HepG2 (cell line): Measurements from ENCODE around the gene BAIAP2L1. TPM values are rescaled to one million over a fixed set of nuclear protein-coding genes. Genes with fewer than 3 reads are reported as not detected.

ENCODE experiments used
- AKNA ChIP-seq: sonication (generic); formaldehyde crosslinking; IDR thresholded peaks from 2 replicates; pipeline ENCODE4 v1.4.0; 2020; ENCODE audit warnings: missing genetic modification reagents, borderline replicate concordance
- ASH2L ChIP-seq: fragments of 300-600, 200-600 bp; sonication (generic); IDR thresholded peaks from 2 replicates; pipeline ENCODE4 v1.7.0; 2017; ENCODE audit warnings: low read depth, mild to moderate bottlenecking, moderate library complexity, mixed read lengths, low read length; ENCODE audit not compliant: insufficient read length
- HMGXB4 ChIP-seq, 2 experiments: sonication (generic) in 1 of 2; formaldehyde crosslinking in 1 of 2; IDR thresholded peaks; 2 replicates each; pipeline versions ENCODE4 v1.4.0 to v1.6.1; 2018 to 2020; ENCODE audit warnings: missing genetic modification reagents in 2 of 2, borderline replicate concordance in 1 of 2, low read depth in 1 of 2, mild to moderate bottlenecking in 1 of 2, missing biosample characterization in 1 of 2
- KLF12 ChIP-seq: sonication (generic); formaldehyde crosslinking; IDR thresholded peaks from 2 replicates; pipeline ENCODE4 v1.4.0; 2020; ENCODE audit warnings: missing genetic modification reagents, borderline replicate concordance
- KLF15 ChIP-seq: sonication (generic); formaldehyde crosslinking; IDR thresholded peaks from 2 replicates; pipeline ENCODE4 v1.8.1; 2023; ENCODE audit warnings: borderline replicate concordance, mild to moderate bottlenecking, inconsistent platforms, missing genetic modification reagents, mixed read lengths
- KLF6 ChIP-seq: IDR thresholded peaks from 2 replicates; pipeline ENCODE4 v1.8.0; 2016; ENCODE audit warnings: missing biosample characterization, missing genetic modification reagents
- MLXIP ChIP-seq: sonication (generic); formaldehyde crosslinking; IDR thresholded peaks from 2 replicates; pipeline ENCODE4 v1.9.0; 2021; ENCODE audit warnings: missing genetic modification reagents, borderline replicate concordance
- MYC ChIP-seq: sonication (generic); formaldehyde crosslinking; IDR thresholded peaks from 2 replicates; pipeline ENCODE4 v1.9.0; 2021; ENCODE audit warnings: missing genetic modification reagents, borderline replicate concordance
- NFE2L1 ChIP-seq: sonication (generic); formaldehyde crosslinking; IDR thresholded peaks from 2 replicates; pipeline ENCODE4 v1.4.0; 2020; ENCODE audit warnings: missing genetic modification reagents, mild to moderate bottlenecking, borderline replicate concordance
- PAX8 ChIP-seq: sonication (generic); formaldehyde crosslinking; IDR thresholded peaks from 2 replicates; pipeline ENCODE4 v1.8.0; 2022; ENCODE audit warnings: mild to moderate bottlenecking, missing genetic modification reagents, borderline replicate concordance
- SIX4 ChIP-seq: sonication (generic); formaldehyde crosslinking; IDR thresholded peaks from 2 replicates; pipeline ENCODE4 v1.4.0; 2020; ENCODE audit warnings: missing genetic modification reagents
- TRIM24 ChIP-seq: sonication (generic); formaldehyde crosslinking; IDR thresholded peaks from 2 replicates; pipeline ENCODE4 v1.8.0; 2022; ENCODE audit warnings: mild to moderate bottlenecking, missing genetic modification reagents
- ZBTB26 ChIP-seq: IDR thresholded peaks from 2 replicates; pipeline ENCODE4 v1.6.1; 2016; ENCODE audit warnings: missing compliant biosample characterization, missing genetic modification reagents, borderline replicate concordance
- ZFP36L1 ChIP-seq: sonication (generic); formaldehyde crosslinking; IDR thresholded peaks from 2 replicates; pipeline ENCODE4 v1.8.0; 2022; ENCODE audit warnings: mild to moderate bottlenecking, missing genetic modification reagents, moderate library complexity
- ZFY ChIP-seq: sonication (generic); formaldehyde crosslinking; IDR thresholded peaks from 2 replicates; pipeline ENCODE4 v1.4.0; 2020; ENCODE audit warnings: missing genetic modification reagents
- polyA plus RNA-seq, 8 experiments: library from polyadenylated mRNA; depleted of rRNA in 3 of 8; stranded (reverse) in 7 of 8; unstranded in 1 of 8; fragments of >200 nt; fragmentation: Illumina TruSeq in 4 of 8; extraction: Trizol in 4 of 8; gene quantifications; 2 replicates each; pipeline versions ENCODE4 v1.2.1 to v1.2.3, GENCODE V29; 2011 to 2016; ENCODE audit warnings: low read depth in 4 of 8, missing spikeins in 1 of 8, mixed read lengths in 1 of 8; ENCODE audit not compliant: insufficient read depth in 1 of 8
- total RNA-seq, 5 experiments: library from RNA; depleted of rRNA; stranded (reverse); fragments of >200 nt; fragmentation: Illumina TruSeq; extraction: Trizol; gene quantifications; 2 replicates each; pipeline ENCODE4 v1.2.3, GENCODE V29; 2016; ENCODE audit warnings: low read depth in 1 of 5

The BAIAP2L1 gene
- total and polyA plus RNA-seq, 2 of the 13 experiments (the other 11 are each of a cell fraction or from before 2014, with no cell fraction given): 13.0 to 21.5 TPM

GRCh38 chr7:98281757-98282606 is 118.9 kb downstream of the BAIAP2L1 start (continued):
- TF ChIP-seq TRIM24 (CRISPR knock-in tag) (no peak), ZFY (CRISPR knock-in tag) (peak; percentile 39; the same call in 1 of the 2 replicates), KLF12 (CRISPR knock-in tag) (no peak), HMGXB4 (CRISPR knock-in tag; IDR thresholded peaks at IDR 0.05; ENCODE audit: borderline replicate concordance in 1 of 2, low read depth in 1 of 2) (0 out of 4 replicates have a peak, but pooled peaks of 1 of the 2 experiments have one; percentile 11), SIX4 (CRISPR knock-in tag) (no peak), ASH2L (peak; percentile 22), KLF6 (CRISPR knock-in tag) (0 out of 2 replicates have a peak, but pooled peaks have one; percentile 17), ZFP36L1 (0 out of 2 replicates have a peak, but pooled peaks have one; percentile 25), NFE2L1 (CRISPR knock-in tag) (peak; percentile 32; the same call in 1 of the 2 replicates), ZBTB26 (CRISPR knock-in tag) (no peak), AKNA (CRISPR knock-in tag) (no peak), MLXIP (CRISPR knock-in tag) (no peak), MYC (CRISPR knock-in tag) (no peak; the same call in 1 of the 2 replicates), PAX8 (CRISPR knock-in tag) (no peak), KLF15 (CRISPR knock-in tag) (no peak)
